Brain microvascular endothelial cell (primary cell): ENCODE measurements around the gene MYH9.

Source experiments
- DNase-seq: peaks from one replicate; pipeline ENCODE4 v3.0.0-alpha.2; 2020
- H3K27ac ChIP-seq: fragments of 250-450 bp; sonication (Bioruptor Pico); 2 replicates; pipeline ENCODE4 v1.5.1; 2020; ENCODE audit warnings: mild to moderate bottlenecking, moderate library complexity
- H3K27me3 ChIP-seq: fragments of 250-450 bp; sonication (Bioruptor Pico); replicated peaks from 2 replicates; pipeline ENCODE4 v1.5.1; 2020; ENCODE audit warnings: mild to moderate bottlenecking
- H3K36me3 ChIP-seq: fragments of 250-450 bp; sonication (Bioruptor Pico); replicated peaks from 2 replicates; pipeline ENCODE4 v1.5.1; 2020; ENCODE audit warnings: mild to moderate bottlenecking
- H3K4me3 ChIP-seq: 2 replicates; pipeline ENCODE4 v1.5.1; 2011; ENCODE audit warnings: low read depth, mild to moderate bottlenecking, control low read depth, low read length, moderate library complexity
- CTCF ChIP-seq: IDR thresholded peaks from 2 replicates; pipeline ENCODE4 v1.5.1; 2011; ENCODE audit warnings: low read depth, mild to moderate bottlenecking, moderate library complexity, low read length, control low read depth, inconsistent platforms; ENCODE audit errors: missing control alignments
- in situ Hi-C: cut with HindIII; loops from 2 replicates; pipeline ENCODE4 v1.10.0; 2017; ENCODE audit warnings: low sequenced_read_pairs, low pct_ligation_motif_present

The MYH9 gene

GRCh38 chr22:36249160-36249559, 138.6 kb downstream of the MYH9 start:
- no peak for DNase-seq
- Histone ChIP-seq H3K27me3 (no peaks in the 10 kb centered on the region), H3K27ac (no peak overlapping the region), H3K36me3 (no peaks in the 10 kb centered on the region), H3K4me3 (no peak overlapping the region)
- TF ChIP-seq CTCF = no peak
- in situ Hi-C loops = no loop called here

- no peak for DNase-seq
- in situ Hi-C loops = no loop called here
- TF ChIP-seq CTCF = no peak
- Histone ChIP-seq H3K36me3 (no peaks in the 10 kb centered on the region), H3K27me3 (no peaks in the 10 kb centered on the region), H3K4me3 (no peak overlapping the region), H3K27ac (no peak overlapping the region)
These were observed 139.8 kb downstream of the MYH9 start for GRCh38 chr22:36247955-36248354.

- TF ChIP-seq CTCF = no peak
- Histone ChIP-seq H3K27ac (no peak overlapping the region), H3K4me3 (no peak overlapping the region), H3K27me3 (no peaks in the 10 kb centered on the region), H3K36me3 (no peaks in the 10 kb centered on the region)
- in situ Hi-C loops = no loop called here
- no peak for DNase-seq
These were observed 141.0 kb downstream of the MYH9 start for GRCh38 chr22:36246718-36247117.

GRCh38 chr22:36245805-36246356, 141.9 kb downstream of the MYH9 start:
- Histone ChIP-seq H3K36me3 (no peaks in the 10 kb centered on the region), H3K27me3 (no peaks in the 10 kb centered on the region), H3K27ac (no peak overlapping the region), H3K4me3 (no peak overlapping the region)
- in situ Hi-C loops = no loop called here
- no peak for DNase-seq
- TF ChIP-seq CTCF = no peak

- DNase-seq = no peak
- in situ Hi-C loops = no loop called here
- H3K27ac ChIP-seq = no peak overlapping the region
- TF ChIP-seq CTCF = no peak
- no peak overlapping the region for H3K4me3 ChIP-seq
- H3K27me3 ChIP-seq = no peaks in the 10 kb centered on the region
- H3K36me3 ChIP-seq = no peaks in the 10 kb centered on the region
These were observed 143.0 kb downstream of the MYH9 start for GRCh38 chr22:36244522-36245391.
